Measurements from ENCODE around the gene ZNF418. TPM values are rescaled to one million over a fixed set of nuclear protein-coding genes. Genes with fewer than 3 reads are reported as not detected.

The ZNF418 gene
- total and polyA plus RNA-seq, 7 donors, result 0.60 to 12.5 (median 9.4) TPM; not detected in 1

GRCh38 chr19:57961785-57962184 is 26.6 kb upstream of the ZNF418 start:
- TF ChIP-seq POLR2A (IDR thresholded peaks at IDR 0.05), result no peak
- TF ChIP-seq EP300 (IDR thresholded peaks at IDR 0.05), result no peak
- TF ChIP-seq POLR2AphosphoS5 (IDR thresholded peaks at IDR 0.05), result no peak
- TF ChIP-seq, protein P1, sequence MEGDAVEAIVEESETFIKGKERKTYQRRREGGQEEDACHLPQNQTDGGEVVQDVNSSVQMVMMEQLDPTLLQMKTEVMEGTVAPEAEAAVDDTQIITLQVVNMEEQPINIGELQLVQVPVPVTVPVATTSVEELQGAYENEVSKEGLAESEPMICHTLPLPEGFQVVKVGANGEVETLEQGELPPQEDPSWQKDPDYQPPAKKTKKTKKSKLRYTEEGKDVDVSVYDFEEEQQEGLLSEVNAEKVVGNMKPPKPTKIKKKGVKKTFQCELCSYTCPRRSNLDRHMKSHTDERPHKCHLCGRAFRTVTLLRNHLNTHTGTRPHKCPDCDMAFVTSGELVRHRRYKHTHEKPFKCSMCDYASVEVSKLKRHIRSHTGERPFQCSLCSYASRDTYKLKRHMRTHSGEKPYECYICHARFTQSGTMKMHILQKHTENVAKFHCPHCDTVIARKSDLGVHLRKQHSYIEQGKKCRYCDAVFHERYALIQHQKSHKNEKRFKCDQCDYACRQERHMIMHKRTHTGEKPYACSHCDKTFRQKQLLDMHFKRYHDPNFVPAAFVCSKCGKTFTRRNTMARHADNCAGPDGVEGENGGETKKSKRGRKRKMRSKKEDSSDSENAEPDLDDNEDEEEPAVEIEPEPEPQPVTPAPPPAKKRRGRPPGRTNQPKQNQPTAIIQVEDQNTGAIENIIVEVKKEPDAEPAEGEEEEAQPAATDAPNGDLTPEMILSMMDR (IDR thresholded peaks at IDR 0.05), result no peak
- peaks cover 7 to 39% (median 33%) of the 10 kb centered on the region in 4 donors for H3K9me3 ChIP-seq
- peaks cover 0 to 17% (median 7%) of the 10 kb centered on the region in 4 donors for H3K36me3 ChIP-seq
- no peaks in the 10 kb centered on the region for H3K4me1 ChIP-seq
- intact Hi-C loops (cut with DNase I), result no loop called here
- DNase-seq, result no peak
- H3K4me3 ChIP-seq, result no peak overlapping the region
- H3K27ac ChIP-seq, result no peak overlapping the region
- no peaks in the 10 kb centered on the region for H3K27me3 ChIP-seq
- whole genome bisulfite sequencing, 2 donors, result 79 to 90% methylated on average over 1 of the region's 1 CpG

DNA sequence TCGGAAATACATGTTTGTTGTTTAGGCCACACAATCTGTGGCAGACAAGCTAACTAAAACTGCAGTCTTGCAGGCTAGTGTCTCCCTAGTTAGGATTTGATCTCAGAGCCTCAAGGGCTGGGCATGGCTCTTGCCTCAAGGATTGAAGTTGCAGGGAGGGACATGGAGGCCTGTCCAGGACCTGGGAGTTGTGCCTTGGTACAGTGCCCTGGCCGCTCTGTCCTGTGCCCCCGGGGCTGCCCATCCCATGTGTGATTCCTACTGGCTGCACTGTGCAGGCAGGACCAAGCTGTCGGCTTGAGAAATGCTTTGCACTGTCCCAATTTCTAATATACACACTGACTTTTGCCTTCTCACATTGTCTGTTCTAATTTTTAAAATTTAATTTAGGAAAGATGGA is 19.8 kb upstream of the ZNF418 start:
- no peak overlapping the region for H3K27ac ChIP-seq
- H3K9me3 ChIP-seq, result peaks cover 5 to 29% (median 11%) of the 10 kb centered on the region in 4 donors
- no peaks in the 10 kb centered on the region for H3K36me3 ChIP-seq
- intact Hi-C loops (cut with DNase I), result no loop called here
- no peak overlapping the region for H3K4me3 ChIP-seq
- TF ChIP-seq EP300 (IDR thresholded peaks at IDR 0.05) (no peak), POLR2A (IDR thresholded peaks at IDR 0.05) (no peak), POLR2AphosphoS5 (IDR thresholded peaks at IDR 0.05) (no peak)
- TF ChIP-seq, protein P1 (IDR thresholded peaks at IDR 0.05), result no peak
- H3K4me1 ChIP-seq, result no peaks in the 10 kb centered on the region
- WGBS, 2 donors, result 92% methylated on average over 4 of the region's 4 CpGs
- H3K27me3 ChIP-seq, result no peaks in the 10 kb centered on the region
- no peak for DNase-seq

GRCh38 chr19:57949702-57950101 is 14.5 kb upstream of the ZNF418 start:
- Histone ChIP-seq H3K27ac (no peak overlapping the region), H3K36me3 (peaks cover 0 to under 1% (median 0%) of the 10 kb centered on the region in 4 donors), H3K27me3 (no peaks in the 10 kb centered on the region), H3K4me1 (peaks cover 0 to 16% (median 12%) of the 10 kb centered on the region in 4 donors), H3K4me3 (no peak overlapping the region), H3K9me3 (peaks cover 0 to 20% (median under 1%) of the 10 kb centered on the region in 4 donors)
- TF ChIP-seq, protein P1 (IDR thresholded peaks at IDR 0.05), result no peak
- TF ChIP-seq POLR2AphosphoS5 (IDR thresholded peaks at IDR 0.05), result no peak
- TF ChIP-seq EP300 (IDR thresholded peaks at IDR 0.05), result no peak
- no peak for TF ChIP-seq POLR2A (IDR thresholded peaks at IDR 0.05)
- intact Hi-C loops (cut with DNase I), result loop anchor here (5.0 kb wide), 1 partner anchor 53 kb away; the partner anchor contains the start of gene ZNF606
- no peak for DNase-seq
- 94 to 97% methylated on average over 12 of the region's 12 CpGs for WGBS, 2 donors

DNA sequence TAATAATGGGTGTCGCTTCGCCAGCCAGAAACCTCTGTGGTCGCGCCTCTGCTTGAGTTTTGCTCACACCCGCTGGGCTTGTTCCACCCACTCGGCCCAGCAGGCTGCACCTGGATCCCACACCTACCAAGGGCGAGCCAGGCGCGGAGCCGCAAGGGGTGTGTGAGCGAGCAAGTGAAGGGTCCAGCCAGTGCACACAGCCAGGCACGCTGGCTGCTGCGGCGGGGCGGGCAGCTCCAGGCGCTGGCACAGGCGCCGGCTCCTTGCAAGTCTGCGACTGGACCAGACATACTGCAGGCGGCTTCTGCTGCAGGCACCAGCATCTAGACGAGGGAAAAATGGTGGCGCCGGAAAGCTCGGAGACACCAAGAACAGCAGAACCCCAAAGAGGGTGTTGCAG is 14.1 kb upstream of the ZNF418 start:
- H3K27me3 ChIP-seq, result no peaks in the 10 kb centered on the region
- no peak for TF ChIP-seq EP300 (IDR thresholded peaks at IDR 0.05)
- no peak for TF ChIP-seq POLR2AphosphoS5 (IDR thresholded peaks at IDR 0.05)
- TF ChIP-seq POLR2A (IDR thresholded peaks at IDR 0.05), result no peak
- TF ChIP-seq, protein P1 (IDR thresholded peaks at IDR 0.05), result no peak
- 95 to 97% methylated on average over 24 of the region's 24 CpGs for WGBS, 2 donors
- no peak for DNase-seq
- intact Hi-C loops (cut with DNase I), result loop anchor here (5.0 kb wide), 1 partner anchor 53 kb away; the partner anchor contains the start of gene ZNF606
- H3K9me3 ChIP-seq, result peaks cover 0 to 20% (median under 1%) of the 10 kb centered on the region in 4 donors
- no peak overlapping the region for H3K27ac ChIP-seq
- peaks cover 0 to 4% (median 2%) of the 10 kb centered on the region in 4 donors for H3K36me3 ChIP-seq
- no peak overlapping the region for H3K4me3 ChIP-seq
- peaks cover 0 to 16% (median 12%) of the 10 kb centered on the region in 4 donors for H3K4me1 ChIP-seq
